H7 (cell line): ENCODE data around the gene ELOVL7. TPM values are rescaled to one million over a fixed set of nuclear protein-coding genes. Genes with fewer than 3 reads are reported as not detected.
"Not testable (repeated sequence)": the region's sequence is repeated elsewhere in the genome, so short reads cannot be mapped to it uniquely, and the experiment has no call there.

ENCODE experiments used
- DNase-seq: peaks from one replicate; pipeline ENCODE4 v3.0.0; 2012
- H3K27me3 ChIP-seq: 2 replicates; pipeline ENCODE4 v1.6.0; 2011; ENCODE audit warnings: mild to moderate bottlenecking, low read length; ENCODE audit not compliant: control insufficient read depth, insufficient read depth
- H3K36me3 ChIP-seq: replicated peaks from 2 replicates; pipeline ENCODE4 v1.5.1; 2011; ENCODE audit warnings: low read length; ENCODE audit not compliant: control insufficient read depth, insufficient read depth
- H3K4me3 ChIP-seq: 2 replicates; pipeline ENCODE4 v1.5.1; 2011; ENCODE audit warnings: low read depth, mild to moderate bottlenecking, control low read depth, low read length, moderate library complexity; ENCODE audit not compliant: insufficient read depth
- total RNA-seq: library from RNA; depleted of rRNA; stranded (reverse); fragments of >200 nt; shearing (Covaris generic); gene quantifications from 2 replicates; pipeline ENCODE4 v1.2.3, GENCODE V29; 2014

The ELOVL7 gene
- total RNA-seq, 1 experiment from 2014 or later, result 2.2 TPM

DNA sequence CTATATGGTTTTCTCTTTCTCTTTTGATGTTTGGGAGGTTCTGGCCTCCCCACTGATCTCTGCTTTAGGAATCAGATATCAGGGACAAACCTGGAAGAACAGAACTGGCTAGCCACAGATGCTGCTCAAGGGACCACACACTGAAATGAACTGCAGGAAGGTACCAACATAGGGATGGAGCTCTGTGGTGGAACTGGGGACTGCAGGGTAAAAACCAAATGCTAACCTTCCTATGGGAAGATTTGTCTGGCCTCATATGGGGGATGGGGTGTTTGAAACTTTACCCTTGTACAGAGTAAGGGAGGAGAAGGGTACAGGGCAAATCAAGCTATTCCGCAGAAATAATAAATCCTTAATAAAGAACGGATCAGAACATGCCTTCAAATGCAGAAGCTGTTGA, 49.4 kb downstream of the ELOVL7 start:
- peak; percentile 13 for DNase-seq
- Histone ChIP-seq H3K36me3 (no peaks in the 10 kb centered on the region; the same call in 1 of the 2 replicates), H3K27me3 (no peaks in the 10 kb centered on the region), H3K4me3 (no peak overlapping the region)

DNA sequence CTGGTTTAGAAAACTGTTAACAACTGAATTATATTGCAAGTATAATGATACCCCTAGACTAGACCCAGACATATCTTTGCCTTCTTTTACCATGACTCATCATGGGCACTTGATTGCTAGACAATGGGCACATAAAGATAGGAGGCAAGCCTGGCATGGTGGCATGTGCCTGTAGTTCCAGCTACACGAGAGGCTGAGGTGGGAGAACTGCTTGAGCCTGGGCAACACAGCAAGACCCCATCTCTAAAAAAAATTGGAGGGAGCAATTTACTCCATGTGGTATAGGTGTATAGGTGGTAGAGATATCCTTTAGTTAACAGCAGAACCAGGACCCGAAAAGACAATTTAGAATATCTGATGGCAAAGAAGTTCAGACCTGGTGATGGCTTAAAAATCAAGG, 51.6 kb downstream of the ELOVL7 start:
- Histone ChIP-seq H3K36me3 (no peaks in the 10 kb centered on the region; the same call in 1 of the 2 replicates), H3K4me3 (no peak overlapping the region), H3K27me3 (no peaks in the 10 kb centered on the region)
- DNase-seq, result no peak

DNA sequence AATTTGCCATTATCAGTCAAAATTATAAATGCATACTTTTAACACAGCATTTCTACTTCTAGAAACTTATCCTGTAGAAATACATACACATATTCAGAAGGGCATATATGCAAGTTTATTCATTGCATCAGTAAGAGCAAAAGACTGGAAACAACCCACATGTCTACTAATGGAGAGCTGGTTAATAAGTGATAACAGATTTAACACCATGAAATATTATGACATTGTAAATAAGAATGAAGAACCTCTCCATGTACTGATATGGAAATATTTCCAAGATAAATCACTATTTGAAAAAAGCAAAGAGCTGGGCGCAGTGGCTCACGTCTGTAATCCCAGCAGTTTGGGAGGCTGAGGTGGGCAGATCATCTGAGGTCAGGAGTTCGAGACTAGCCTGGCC, 54.5 kb downstream of the ELOVL7 start:
- Histone ChIP-seq H3K27me3 (no peaks in the 10 kb centered on the region), H3K4me3 (no peak overlapping the region), H3K36me3 (no peaks in the 10 kb centered on the region; the same call in 1 of the 2 replicates)
- DNase-seq, result no peak

DNA sequence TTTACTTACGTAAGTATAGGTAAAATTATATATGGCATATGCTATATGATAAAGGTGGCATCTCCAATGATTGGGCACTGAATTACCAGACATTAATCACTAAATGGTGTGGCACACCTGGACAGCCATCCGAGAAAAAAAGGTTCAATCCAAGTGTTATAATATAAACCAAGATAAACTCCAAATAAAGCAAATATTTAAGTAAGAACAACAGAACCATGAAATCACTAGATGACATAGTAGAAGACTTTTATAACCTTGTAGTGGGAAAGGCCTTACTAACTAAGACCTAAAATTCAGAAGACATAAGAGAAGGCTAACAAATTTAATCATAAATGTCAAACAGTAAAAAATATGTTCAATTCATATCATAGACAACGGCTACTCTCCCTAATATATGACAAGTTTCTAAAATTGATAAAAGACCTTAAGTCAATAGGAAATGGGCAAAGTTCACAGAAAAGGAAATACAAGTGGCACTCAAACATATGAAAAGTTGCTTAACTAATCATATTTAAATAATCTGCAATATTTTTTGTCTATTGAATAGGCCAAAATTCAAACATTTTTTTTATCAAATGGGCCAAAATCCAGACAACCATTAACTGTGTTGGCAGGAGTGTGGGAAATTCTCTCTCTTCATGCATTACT, 55.1 kb downstream of the ELOVL7 start:
- Histone ChIP-seq H3K4me3 (no peak overlapping the region), H3K36me3 (no peaks in the 10 kb centered on the region), H3K27me3 (no peaks in the 10 kb centered on the region)
- DNase-seq, result no peak

DNA sequence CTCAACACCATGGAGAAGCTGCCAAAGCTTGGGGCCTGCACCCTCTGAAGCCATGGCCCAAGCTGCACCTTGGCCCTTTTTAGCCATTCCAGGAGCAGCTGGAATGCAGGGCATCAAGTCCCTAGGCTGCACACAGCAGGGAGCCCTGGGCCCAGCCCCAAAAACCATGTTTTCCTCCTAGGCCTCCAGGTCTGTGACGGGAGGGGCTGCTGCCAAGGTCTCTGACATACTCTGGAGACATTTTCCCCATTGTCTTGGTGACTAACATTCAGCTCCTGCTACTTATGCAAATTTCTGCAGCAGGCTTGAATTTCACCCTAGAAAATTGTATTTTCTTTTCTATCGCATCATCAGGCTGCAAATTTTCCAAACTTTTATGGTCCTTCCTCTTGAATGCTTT, 64.6 kb downstream of the ELOVL7 start:
- no peak overlapping the region for H3K4me3 ChIP-seq
- H3K27me3 ChIP-seq, result no peaks in the 10 kb centered on the region
- no peak for DNase-seq
- no peaks in the 10 kb centered on the region for H3K36me3 ChIP-seq

DNA sequence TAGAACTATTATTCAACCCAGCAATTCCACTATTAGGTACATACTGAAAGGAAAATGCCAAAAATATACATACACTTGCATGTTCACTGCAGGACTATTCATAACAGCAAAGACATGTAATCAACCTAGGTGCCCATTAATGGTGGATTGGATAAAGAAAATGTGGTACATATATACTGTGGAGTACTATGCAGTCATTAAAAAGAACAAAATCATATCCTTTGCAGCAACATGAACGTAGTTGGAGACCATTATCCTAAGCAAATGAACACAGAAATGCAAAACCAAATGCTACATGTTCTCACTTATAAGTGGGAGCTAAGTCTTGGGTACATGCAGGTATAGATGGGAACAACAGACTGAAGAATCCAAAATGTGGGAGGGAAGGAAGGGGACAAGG, 67.7 kb downstream of the ELOVL7 start:
- Histone ChIP-seq H3K27me3 (no peaks in the 10 kb centered on the region), H3K4me3 (no peak overlapping the region), H3K36me3 (no peaks in the 10 kb centered on the region)
- DNase-seq, result no peak

DNA sequence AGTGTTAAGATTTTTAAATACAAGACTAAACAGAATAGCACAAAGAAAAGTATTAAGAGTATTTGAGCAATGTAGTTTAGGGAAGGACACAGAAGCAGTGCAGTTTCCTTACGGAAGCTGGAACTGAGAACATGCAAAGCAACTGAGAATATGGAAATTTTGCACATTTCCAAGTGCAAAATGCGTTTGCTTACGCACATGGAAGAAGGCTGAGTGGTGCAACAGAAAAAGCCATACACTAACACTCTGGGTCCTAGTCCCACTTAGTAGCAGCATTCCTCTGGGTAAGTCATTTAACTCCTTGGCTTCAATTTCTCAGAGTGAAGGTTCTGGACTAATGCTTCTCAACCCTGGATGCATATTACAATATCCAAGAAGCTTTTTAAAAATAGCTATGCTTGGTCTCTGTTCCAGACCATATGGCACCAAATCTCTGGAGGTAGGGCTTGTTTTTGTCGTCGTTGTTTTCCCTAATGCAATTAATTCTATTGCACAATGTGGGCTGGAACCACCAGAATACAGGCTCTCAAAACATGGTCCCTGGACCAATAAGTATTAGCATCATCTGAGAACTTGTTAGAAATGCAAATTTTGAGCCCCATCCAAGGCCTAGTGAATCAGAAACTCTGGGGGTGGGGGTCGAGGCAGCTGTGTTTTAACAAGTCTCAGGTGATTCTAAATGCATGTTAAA, 78.9 kb downstream of the ELOVL7 start:
- Histone ChIP-seq H3K27me3 (no peaks in the 10 kb centered on the region), H3K4me3 (no peak overlapping the region), H3K36me3 (no peaks in the 10 kb centered on the region; the same call in 1 of the 2 replicates)
- no peak for DNase-seq

DNA sequence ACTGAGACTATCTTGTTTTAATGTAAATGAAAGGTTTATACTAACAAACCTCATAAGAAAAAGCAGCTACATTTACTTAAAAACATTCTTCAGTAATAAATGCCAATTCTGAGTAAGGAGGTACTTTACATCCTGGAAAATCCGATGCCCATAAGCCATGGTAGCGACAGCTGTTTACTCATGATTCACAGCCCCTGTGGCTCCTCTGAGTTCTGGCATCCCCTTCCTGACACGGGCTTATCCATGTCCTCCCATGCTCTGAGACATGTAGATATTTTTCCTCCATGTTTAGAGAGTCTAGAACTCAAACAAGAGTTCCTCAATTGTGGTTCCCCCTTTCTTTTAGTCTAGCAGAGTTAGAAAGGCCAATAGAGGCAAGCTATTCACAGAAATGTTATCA, 81.0 kb downstream of the ELOVL7 start:
- H3K4me3 ChIP-seq, result no peak overlapping the region
- no peak for DNase-seq
- no peaks in the 10 kb centered on the region; the same call in 1 of the 2 replicates for H3K36me3 ChIP-seq
- no peaks in the 10 kb centered on the region for H3K27me3 ChIP-seq

DNA sequence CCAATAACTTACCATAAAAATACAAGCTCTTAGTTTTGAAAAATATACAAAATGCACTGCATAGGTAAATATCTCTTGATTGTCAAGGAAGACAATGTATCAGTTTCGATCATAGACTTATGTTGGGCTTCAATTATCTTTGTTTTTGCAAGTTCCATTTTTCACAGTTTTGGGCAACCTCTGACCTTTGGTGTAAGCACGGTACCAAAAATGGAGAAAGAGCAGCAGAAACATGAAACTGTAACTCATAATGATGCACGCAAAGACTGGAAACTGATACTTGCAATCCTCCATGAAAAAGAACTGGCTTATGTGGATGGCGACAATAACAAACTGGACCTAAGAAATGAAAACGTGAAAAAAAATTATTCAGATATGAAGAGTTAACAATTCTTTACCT, 89.6 kb downstream of the ELOVL7 start:
- no peak for DNase-seq
- Histone ChIP-seq H3K36me3 (no peaks in the 10 kb centered on the region), H3K27me3 (no peaks in the 10 kb centered on the region), H3K4me3 (no peak overlapping the region)

DNA sequence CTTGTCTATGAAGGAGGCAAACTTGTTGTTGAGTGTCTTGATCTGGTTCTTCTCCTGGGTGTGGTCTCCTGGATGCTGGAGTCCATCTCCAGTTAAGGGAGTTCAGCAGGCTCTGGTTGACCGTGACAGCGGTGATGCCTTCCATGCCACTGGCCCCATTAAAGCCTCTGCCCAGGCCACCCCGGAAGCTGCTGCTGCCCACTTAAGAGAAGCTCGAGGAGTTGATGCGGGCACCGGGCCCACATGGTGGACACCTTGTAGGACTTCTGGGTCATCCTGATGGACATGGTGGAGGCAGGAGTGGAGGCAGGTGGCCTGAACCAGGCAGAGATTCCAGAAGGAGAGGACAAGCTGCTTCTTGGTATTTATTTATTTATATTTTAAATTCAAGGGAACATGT, 99.4 kb downstream of the ELOVL7 start:
- Histone ChIP-seq H3K27me3 (no peaks in the 10 kb centered on the region), H3K36me3 (no peaks in the 10 kb centered on the region), H3K4me3 (no peak overlapping the region)
- DNase-seq, result no peak

DNA sequence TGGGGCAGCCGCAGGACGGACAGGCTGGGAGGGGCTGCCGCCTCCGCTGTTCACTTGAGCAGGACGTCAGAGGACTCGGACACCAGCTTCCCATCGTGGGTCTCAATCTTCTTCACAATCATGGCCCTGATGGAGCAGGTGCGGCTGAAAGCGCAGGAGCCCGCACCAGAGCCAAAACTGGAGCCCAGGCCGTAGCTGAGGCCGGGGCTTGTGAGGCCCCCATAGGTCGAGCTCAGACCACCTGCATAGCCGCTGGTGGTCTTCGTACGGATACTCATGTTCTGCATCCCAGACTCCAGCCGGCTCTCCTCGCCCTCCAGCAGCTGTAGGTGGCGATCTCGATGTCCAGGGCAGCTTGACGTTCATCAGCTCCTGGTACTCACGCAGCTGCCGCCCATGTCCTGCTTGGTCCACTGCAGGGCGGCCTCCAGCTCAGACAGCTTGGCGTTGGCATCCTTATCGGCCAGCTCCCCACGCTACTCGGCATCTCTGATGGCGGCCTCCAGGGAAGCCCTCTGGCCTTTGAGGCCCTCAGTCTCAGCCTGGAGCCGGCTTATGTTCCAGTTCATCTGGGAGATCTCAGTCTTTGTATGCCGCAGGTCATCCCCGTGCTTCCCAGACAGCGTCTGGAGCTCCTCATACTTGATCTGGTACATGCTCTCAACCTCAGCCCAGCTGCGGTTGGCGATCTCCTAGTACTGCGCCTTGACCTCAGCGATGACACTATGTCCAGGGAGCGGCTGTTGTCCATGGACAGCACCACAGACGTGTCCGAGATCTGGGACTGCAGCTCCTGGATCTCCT, 100.4 kb downstream of the ELOVL7 start:
- no peak for DNase-seq
- H3K36me3 ChIP-seq, result no peaks in the 10 kb centered on the region
- no peak overlapping the region for H3K4me3 ChIP-seq
- no peaks in the 10 kb centered on the region for H3K27me3 ChIP-seq

DNA sequence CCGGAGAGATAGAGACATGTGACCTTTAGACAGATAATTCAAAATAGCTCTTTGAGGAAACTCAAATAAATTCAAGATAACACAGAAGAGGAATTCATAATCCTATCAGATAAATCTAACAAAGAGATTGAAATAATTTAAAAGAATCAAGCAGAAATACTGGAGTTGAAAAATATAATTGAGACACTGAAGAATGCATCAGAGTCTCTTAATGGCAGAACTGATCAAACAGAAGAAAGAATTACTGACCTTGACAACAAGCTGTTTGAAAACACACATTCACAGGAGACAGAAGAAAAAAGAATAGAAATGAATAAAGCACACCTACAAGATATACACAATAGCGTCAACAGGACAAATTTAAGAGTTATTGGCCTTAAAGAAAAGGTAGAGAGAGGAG, 103.7 kb downstream of the ELOVL7 start:
- H3K4me3 ChIP-seq, result no peak overlapping the region
- no peaks in the 10 kb centered on the region for H3K27me3 ChIP-seq
- H3K36me3 ChIP-seq, result no peaks in the 10 kb centered on the region
- no peak for DNase-seq

DNA sequence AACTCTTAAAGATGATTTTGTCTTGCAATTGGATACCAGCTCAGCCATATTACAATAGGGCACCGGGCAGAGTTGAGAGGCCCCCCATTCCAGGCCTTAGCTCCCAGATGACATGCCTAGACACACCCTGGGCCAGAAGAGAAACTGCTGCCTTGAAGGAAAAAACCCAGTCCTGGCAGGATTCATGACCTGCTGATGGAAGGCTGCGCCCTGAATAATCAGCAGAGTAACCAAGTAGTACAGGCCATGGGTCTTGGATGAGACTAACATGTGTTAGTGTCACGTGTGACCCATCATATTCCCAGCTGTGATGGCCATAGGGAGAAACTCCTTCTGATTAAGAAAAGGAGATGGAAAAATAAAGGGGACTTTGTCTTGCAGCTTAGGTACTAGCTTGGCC, 105.1 kb downstream of the ELOVL7 start:
- DNase-seq, result no peak
- H3K4me3 ChIP-seq, result no peak overlapping the region
- H3K36me3 ChIP-seq, result no peaks in the 10 kb centered on the region
- no peaks in the 10 kb centered on the region for H3K27me3 ChIP-seq

DNA sequence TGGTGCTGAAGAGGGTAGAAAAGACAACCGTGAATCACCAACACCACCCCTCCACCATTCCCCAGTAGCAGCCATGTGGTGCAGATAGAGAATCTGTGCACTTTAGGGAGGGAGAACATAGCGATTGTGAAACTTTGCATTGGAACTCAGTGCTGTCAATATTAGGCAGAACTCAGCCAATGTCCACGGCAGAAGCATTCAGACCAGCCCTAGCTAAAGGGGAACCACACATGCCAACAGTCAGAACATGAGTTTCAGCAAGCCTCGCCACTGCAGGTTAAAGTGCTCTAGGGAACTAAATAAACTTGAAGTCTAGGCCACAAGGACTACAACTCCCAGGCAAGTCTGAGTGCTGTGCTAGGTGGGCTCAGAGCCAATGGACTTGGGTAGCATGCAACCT, 105.6 kb downstream of the ELOVL7 start:
- Histone ChIP-seq H3K27me3 (no peaks in the 10 kb centered on the region), H3K36me3 (no peaks in the 10 kb centered on the region), H3K4me3 (no peak overlapping the region)
- DNase-seq, result no peak

DNA sequence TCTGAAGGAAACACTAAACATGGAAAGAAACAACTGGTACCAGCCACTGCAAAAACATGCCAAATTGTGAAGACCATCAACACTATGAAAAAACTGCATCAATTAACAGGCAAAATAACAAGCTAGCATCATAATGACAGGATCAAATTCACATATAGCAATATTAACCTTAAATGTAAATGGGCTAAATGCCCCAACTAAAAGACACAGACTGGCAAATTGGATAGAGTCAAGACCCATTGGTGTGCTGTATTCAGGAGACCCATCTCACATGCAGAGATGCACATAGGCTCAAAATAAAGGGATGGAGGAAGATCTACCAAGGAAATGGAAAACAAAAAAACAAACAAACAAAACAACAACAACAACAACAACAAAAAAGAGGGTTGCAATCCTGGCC, 113.2 kb downstream of the ELOVL7 start:
- H3K36me3 ChIP-seq, H3K4me3 ChIP-seq, DNase-seq, H3K27me3 ChIP-seq: not testable (repeated sequence)
